ENCODE results near the gene VTA1. TPM values are rescaled to one million over a fixed set of nuclear protein-coding genes. Genes with fewer than 3 reads are reported as not detected.

The VTA1 gene
- total and polyA plus RNA-seq, 4 donors = 17.3 to 33.2 (median 28.3) TPM

DNA sequence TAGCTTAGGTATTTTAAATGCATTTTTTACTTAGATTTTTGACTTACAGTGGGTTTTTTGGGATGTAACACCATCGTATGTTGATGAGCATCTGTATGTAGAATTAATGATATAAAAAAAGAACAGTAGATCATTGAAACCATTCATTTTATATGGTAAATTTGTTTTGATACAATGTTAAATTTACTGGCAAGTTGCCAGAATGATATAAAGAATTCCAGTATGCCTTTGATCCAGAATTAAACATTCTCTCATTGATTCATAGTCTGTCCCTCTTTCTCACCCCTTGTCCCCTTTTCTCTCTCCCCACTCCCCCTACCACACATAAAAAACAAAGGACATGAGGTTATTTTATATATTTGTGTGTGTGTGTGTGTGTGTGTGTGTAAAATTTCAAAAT lies 45.3 kb downstream of the VTA1 start:
- H3K27ac ChIP-seq (ENCODE audit: low read depth in 1 of 2, low read length in 2 of 2) = no peak overlapping the region
- H3K27me3 ChIP-seq (ENCODE audit: control insufficient read depth in 4 of 4, insufficient read depth in 4 of 4, low read length in 3 of 4) = no peaks in the 10 kb centered on the region
- H3K9me3 ChIP-seq (ENCODE audit: control insufficient read depth in 4 of 4, low read length in 3 of 4) = no peaks in the 10 kb centered on the region
- no peak overlapping the region for H3K9ac ChIP-seq (ENCODE audit: low read depth in 1 of 2, low read length in 2 of 2)
- DNase-seq (ENCODE audit: low spot score) = no peak
- TF ChIP-seq FOXA1 (IDR thresholded peaks at IDR 0.05) (no peak), YY1 (IDR thresholded peaks at IDR 0.05) (no peak)
- TF ChIP-seq, protein P1, sequence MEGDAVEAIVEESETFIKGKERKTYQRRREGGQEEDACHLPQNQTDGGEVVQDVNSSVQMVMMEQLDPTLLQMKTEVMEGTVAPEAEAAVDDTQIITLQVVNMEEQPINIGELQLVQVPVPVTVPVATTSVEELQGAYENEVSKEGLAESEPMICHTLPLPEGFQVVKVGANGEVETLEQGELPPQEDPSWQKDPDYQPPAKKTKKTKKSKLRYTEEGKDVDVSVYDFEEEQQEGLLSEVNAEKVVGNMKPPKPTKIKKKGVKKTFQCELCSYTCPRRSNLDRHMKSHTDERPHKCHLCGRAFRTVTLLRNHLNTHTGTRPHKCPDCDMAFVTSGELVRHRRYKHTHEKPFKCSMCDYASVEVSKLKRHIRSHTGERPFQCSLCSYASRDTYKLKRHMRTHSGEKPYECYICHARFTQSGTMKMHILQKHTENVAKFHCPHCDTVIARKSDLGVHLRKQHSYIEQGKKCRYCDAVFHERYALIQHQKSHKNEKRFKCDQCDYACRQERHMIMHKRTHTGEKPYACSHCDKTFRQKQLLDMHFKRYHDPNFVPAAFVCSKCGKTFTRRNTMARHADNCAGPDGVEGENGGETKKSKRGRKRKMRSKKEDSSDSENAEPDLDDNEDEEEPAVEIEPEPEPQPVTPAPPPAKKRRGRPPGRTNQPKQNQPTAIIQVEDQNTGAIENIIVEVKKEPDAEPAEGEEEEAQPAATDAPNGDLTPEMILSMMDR (IDR thresholded peaks at IDR 0.05; ENCODE audit: low read depth, low read length, missing input control) = no peak
- TF ChIP-seq, protein P2, sequence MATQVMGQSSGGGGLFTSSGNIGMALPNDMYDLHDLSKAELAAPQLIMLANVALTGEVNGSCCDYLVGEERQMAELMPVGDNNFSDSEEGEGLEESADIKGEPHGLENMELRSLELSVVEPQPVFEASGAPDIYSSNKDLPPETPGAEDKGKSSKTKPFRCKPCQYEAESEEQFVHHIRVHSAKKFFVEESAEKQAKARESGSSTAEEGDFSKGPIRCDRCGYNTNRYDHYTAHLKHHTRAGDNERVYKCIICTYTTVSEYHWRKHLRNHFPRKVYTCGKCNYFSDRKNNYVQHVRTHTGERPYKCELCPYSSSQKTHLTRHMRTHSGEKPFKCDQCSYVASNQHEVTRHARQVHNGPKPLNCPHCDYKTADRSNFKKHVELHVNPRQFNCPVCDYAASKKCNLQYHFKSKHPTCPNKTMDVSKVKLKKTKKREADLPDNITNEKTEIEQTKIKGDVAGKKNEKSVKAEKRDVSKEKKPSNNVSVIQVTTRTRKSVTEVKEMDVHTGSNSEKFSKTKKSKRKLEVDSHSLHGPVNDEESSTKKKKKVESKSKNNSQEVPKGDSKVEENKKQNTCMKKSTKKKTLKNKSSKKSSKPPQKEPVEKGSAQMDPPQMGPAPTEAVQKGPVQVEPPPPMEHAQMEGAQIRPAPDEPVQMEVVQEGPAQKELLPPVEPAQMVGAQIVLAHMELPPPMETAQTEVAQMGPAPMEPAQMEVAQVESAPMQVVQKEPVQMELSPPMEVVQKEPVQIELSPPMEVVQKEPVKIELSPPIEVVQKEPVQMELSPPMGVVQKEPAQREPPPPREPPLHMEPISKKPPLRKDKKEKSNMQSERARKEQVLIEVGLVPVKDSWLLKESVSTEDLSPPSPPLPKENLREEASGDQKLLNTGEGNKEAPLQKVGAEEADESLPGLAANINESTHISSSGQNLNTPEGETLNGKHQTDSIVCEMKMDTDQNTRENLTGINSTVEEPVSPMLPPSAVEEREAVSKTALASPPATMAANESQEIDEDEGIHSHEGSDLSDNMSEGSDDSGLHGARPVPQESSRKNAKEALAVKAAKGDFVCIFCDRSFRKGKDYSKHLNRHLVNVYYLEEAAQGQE (IDR thresholded peaks at IDR 0.05) = no peak
- WGBS = 98% methylated on average over 1 of the region's 1 CpG
- H3K4me1 ChIP-seq (ENCODE audit: control insufficient read depth in 4 of 4, insufficient read depth in 4 of 4, low read length in 3 of 4) = no peaks in the 10 kb centered on the region
- no peak overlapping the region for H3K4me3 ChIP-seq (ENCODE audit: low read depth in 1 of 3, low read length in 3 of 3)
- H3K36me3 ChIP-seq (ENCODE audit: control insufficient read depth in 4 of 4, insufficient read depth in 3 of 4, low read depth in 1 of 4, low read length in 3 of 4) = peaks cover 0 to 5% (median under 1%) of the 10 kb centered on the region in 4 donors

DNA sequence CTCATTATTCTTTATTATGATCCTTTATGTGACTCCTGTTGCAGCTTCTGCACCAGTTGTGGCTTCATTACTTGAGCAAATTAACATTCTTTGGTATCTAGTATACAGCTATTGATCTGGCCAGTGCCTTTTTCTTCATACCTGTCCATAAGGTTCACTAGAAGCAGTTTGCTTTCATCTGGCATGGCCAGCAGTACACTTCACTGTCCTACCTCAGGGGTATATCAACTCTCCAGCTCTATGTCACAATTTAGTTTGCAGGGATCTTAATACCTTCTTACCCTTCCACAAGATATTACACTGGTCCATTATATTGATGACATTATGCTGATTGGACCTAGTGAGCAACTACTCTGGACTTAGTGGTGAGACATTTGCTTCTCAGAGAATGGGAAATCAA lies 46.6 kb downstream of the VTA1 start:
- no peak overlapping the region for H3K9ac ChIP-seq (ENCODE audit: low read depth in 1 of 2, low read length in 2 of 2)
- H3K27ac ChIP-seq (ENCODE audit: low read depth in 1 of 2, low read length in 2 of 2) = no peak overlapping the region
- H3K27me3 ChIP-seq (ENCODE audit: control insufficient read depth in 4 of 4, insufficient read depth in 4 of 4, low read length in 3 of 4) = no peaks in the 10 kb centered on the region
- TF ChIP-seq HNF4A (conservative IDR thresholded peaks at IDR 0.05) (no peak), EGR1 (IDR thresholded peaks at IDR 0.05; ENCODE audit: low read depth in 2 of 2) (no peak), TAF1 (conservative IDR thresholded peaks at IDR 0.05) (no peak), HNF4G (IDR thresholded peaks at IDR 0.05) (no peak), RAD21 (IDR thresholded peaks at IDR 0.05) (no peak), GABPA (IDR thresholded peaks at IDR 0.05 in 1 of 2, conservative IDR thresholded peaks at IDR 0.05 in 1 of 2) (no peak)
- no peak overlapping the region for H3K4me3 ChIP-seq (ENCODE audit: low read depth in 1 of 3, low read length in 3 of 3)
- no peaks in the 10 kb centered on the region for H3K4me1 ChIP-seq (ENCODE audit: control insufficient read depth in 4 of 4, insufficient read depth in 4 of 4, low read length in 3 of 4)
- no peaks in the 10 kb centered on the region for H3K9me3 ChIP-seq (ENCODE audit: control insufficient read depth in 4 of 4, low read length in 3 of 4)
- DNase-seq (ENCODE audit: low spot score) = no peak
- peaks cover 0 to 6% (median 4%) of the 10 kb centered on the region in 4 donors for H3K36me3 ChIP-seq (ENCODE audit: control insufficient read depth in 4 of 4, insufficient read depth in 3 of 4, low read depth in 1 of 4, low read length in 3 of 4)

DNA sequence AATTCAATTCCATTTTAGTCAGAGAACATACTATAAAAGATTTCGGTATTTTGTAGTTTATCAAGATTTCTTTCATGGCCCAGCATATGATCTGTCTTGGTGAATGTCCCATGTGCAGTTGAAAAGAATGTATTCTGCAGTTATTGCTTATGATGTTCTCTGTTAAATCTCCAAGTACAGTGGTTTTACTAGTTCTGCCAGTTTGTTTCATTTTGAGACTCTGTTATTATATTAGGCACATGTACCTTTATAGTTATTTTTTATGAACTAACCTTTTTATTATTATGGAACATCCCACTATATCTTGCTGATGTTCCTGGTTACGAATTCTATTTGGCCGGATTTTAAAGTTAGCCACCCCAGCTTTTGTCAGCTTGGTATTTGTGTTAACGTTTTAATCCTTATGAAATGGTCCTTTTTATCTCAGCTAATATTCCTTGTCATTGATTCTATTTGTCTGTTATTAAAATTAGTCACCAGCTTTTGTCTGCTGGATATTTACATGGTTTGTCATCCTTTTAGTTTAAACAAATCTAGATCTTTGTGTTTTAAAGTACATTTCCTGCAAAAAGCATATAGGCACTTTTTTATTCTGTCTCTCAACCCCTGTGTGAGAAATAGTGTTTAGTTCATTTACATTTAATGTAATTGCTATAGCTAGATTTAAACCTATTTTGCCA lies 48.9 kb downstream of the VTA1 start:
- DNase-seq (ENCODE audit: low spot score) = no peak
- TF ChIP-seq FOXA1 (IDR thresholded peaks at IDR 0.05) (no peak), NR2F2 (IDR thresholded peaks at IDR 0.05) (no peak), SP1 (IDR thresholded peaks at IDR 0.05) (no peak)
- TF ChIP-seq, protein P2 (IDR thresholded peaks at IDR 0.05) = no peak
- TF ChIP-seq, protein P1 (IDR thresholded peaks at IDR 0.05; ENCODE audit: low read depth, low read length, missing input control) = no peak
- H3K27me3 ChIP-seq (ENCODE audit: control insufficient read depth in 4 of 4, insufficient read depth in 4 of 4, low read length in 3 of 4) = no peaks in the 10 kb centered on the region
- H3K9me3 ChIP-seq (ENCODE audit: control insufficient read depth in 4 of 4, low read length in 3 of 4) = no peaks in the 10 kb centered on the region
- H3K36me3 ChIP-seq (ENCODE audit: control insufficient read depth in 4 of 4, insufficient read depth in 3 of 4, low read depth in 1 of 4, low read length in 3 of 4) = peaks cover 0 to 8% (median 4%) of the 10 kb centered on the region in 4 donors
- no peak overlapping the region for H3K4me3 ChIP-seq (ENCODE audit: low read depth in 1 of 3, low read length in 3 of 3)
- H3K27ac ChIP-seq (ENCODE audit: low read depth in 1 of 2, low read length in 2 of 2) = no peak overlapping the region
- no peak overlapping the region for H3K9ac ChIP-seq (ENCODE audit: low read depth in 1 of 2, low read length in 2 of 2)
- H3K4me1 ChIP-seq (ENCODE audit: control insufficient read depth in 4 of 4, insufficient read depth in 4 of 4, low read length in 3 of 4) = no peaks in the 10 kb centered on the region
- 96% methylated on average over 4 of the region's 4 CpGs for WGBS
